Immature natural killer cell (primary cell): Measurements from ENCODE around the gene SUMF1. TPM values are rescaled to one million over a fixed set of nuclear protein-coding genes. Genes with fewer than 3 reads are reported as not detected.

ENCODE experiments used
- DNase-seq, 3 donors: peaks; one replicate each; pipeline ENCODE4 v3.0.0; 2022; ENCODE audit warnings: mixed read lengths in 1 of 3
- H3K27ac Mint-ChIP-seq, 6 donors: one replicate each; pipeline ENCODE4 v1.8.0; 2020; ENCODE audit warnings: mixed read lengths in 6 of 6, mild to moderate bottlenecking in 5 of 6, inconsistent platforms in 4 of 6, moderate library complexity in 3 of 6
- H3K27me3 Mint-ChIP-seq, 3 donors: one replicate each; pipeline ENCODE4 v1.8.0; 2020 to 2021; ENCODE audit warnings: low read depth in 3 of 3, mild to moderate bottlenecking in 3 of 3, mixed read lengths in 3 of 3, moderate library complexity in 3 of 3, inconsistent platforms in 1 of 3
- H3K36me3 Mint-ChIP-seq, 3 donors: one replicate each; pipeline ENCODE4 v1.8.0; 2020; ENCODE audit warnings: mixed read lengths in 3 of 3, inconsistent platforms in 2 of 3, mild to moderate bottlenecking in 2 of 3
- H3K4me1 Mint-ChIP-seq, 2 donors: one replicate each; pipeline ENCODE4 v1.8.0; 2020; ENCODE audit warnings: inconsistent platforms in 2 of 2, mild to moderate bottlenecking in 2 of 2, mixed read lengths in 2 of 2, moderate library complexity in 1 of 2
- H3K4me3 Mint-ChIP-seq, 5 donors: one replicate each; pipeline ENCODE4 v1.8.0; 2020; ENCODE audit warnings: mild to moderate bottlenecking in 5 of 5, mixed read lengths in 5 of 5, inconsistent platforms in 3 of 5, moderate library complexity in 3 of 5
- H3K9me3 Mint-ChIP-seq, 6 donors: one replicate each; pipeline ENCODE4 v1.8.0; 2020; ENCODE audit warnings: mild to moderate bottlenecking in 6 of 6, mixed read lengths in 6 of 6, inconsistent platforms in 4 of 6, moderate library complexity in 3 of 6
- polyA plus RNA-seq, 3 donors: library from polyadenylated mRNA; unstranded; fragments of 300-500 nt; fragmentation: Illumina TruSeq; gene quantifications; one replicate each; pipeline ENCODE4 v1.2.3, GENCODE V29; 2021

Gene SUMF1
- polyA plus RNA-seq, 3 donors from 2014 or later, result 38.3 to 79.9 (median 43.9) TPM

DNA sequence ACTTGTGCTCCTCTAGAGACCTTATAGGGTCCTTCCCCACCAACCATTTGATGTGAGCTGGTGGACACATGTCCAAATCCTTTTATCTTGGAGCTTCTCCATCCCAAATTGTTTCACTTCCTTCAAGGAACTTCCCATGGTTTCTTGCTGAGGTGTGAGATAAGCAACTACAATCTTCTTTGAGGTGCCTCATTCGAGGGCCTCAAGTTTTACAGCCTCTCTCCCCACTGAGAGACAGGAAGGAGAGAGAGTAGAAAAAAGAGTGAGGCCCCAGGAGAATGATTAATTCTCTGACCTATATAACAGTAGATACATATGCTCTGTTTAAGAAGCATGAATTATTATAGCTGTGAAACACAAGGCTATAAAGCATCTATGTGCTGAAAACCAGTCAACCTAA lies 70.5 kb downstream of the SUMF1 start:
- DNase-seq, result peak in 1 of 3 donors; percentile 11
- peaks cover 0 to 6% (median 5%) of the 10 kb centered on the region in 6 donors for H3K9me3 Mint-ChIP-seq
- H3K27me3 Mint-ChIP-seq, result peaks cover 0 to 4% (median 0%) of the 10 kb centered on the region in 3 donors
- peak overlapping the region; percentile 27 to 75 (median 36) for H3K4me3 Mint-ChIP-seq
- peaks cover 17 to 29% (median 21%) of the 10 kb centered on the region in 3 donors for H3K36me3 Mint-ChIP-seq
- peak overlapping the region; percentile 69 to 93 (median 88) for H3K27ac Mint-ChIP-seq
- H3K4me1 Mint-ChIP-seq, result peaks cover 45 to 53% of the 10 kb centered on the region in 2 donors

DNA sequence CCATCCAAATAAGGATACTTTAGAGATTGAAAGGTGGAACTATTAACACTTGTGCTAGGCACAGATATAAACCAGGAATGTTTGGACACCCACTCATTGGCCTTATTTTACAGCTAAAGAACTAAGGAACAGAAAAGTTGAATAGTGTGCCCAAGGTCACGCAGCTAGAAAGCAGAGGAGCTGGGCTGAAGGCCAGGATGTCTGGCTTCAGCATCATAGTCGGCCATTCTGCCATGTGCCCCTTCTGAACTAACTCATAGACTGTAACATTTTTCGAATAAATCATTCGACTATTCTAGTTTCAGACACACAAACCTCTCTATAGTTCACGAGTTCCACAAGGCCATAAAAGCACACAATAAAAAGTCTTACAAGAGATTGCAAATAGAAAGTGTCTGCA lies 71.1 kb downstream of the SUMF1 start:
- Mint-ChIP-seq H3K36me3 (peaks cover 17 to 27% (median 25%) of the 10 kb centered on the region in 3 donors), H3K27me3 (peaks cover 0 to 4% (median 0%) of the 10 kb centered on the region in 3 donors), H3K9me3 (peaks cover 0 to 8% (median 5%) of the 10 kb centered on the region in 6 donors), H3K4me3 (peak overlapping the region in 4 of 5 donors; percentile 11 to 75 (median 42)), H3K4me1 (peaks cover 45 to 53% of the 10 kb centered on the region in 2 donors), H3K27ac (peak overlapping the region; percentile 69 to 93 (median 88))
- no peak for DNase-seq

DNA sequence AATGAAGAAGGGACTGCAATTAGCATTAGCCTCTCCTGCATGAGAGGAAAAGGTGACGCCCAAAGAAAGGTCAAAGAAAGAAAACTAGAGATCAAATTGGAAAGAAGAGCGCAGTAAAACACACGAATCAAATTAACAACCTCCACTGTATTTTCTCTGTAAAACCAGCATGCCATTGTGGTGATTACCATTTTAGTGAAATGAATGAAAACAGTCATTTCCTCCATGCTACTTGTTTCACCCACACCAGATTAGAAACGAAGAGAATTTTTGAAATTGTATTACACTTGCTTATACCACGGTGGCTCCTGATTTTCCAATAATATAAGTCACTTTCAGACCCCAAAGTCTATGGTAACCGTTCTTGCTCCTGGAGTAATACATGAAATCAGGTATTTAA lies 71.6 kb downstream of the SUMF1 start:
- peaks cover 0 to 10% (median 5%) of the 10 kb centered on the region in 6 donors for H3K9me3 Mint-ChIP-seq
- peaks cover 0 to 4% (median 0%) of the 10 kb centered on the region in 3 donors for H3K27me3 Mint-ChIP-seq
- peak overlapping the region; percentile 36 to 93 (median 88) for H3K27ac Mint-ChIP-seq
- peak overlapping the region in 4 of 5 donors; percentile 3 to 77 (median 56) for H3K4me3 Mint-ChIP-seq
- peaks cover 18 to 28% (median 27%) of the 10 kb centered on the region in 3 donors for H3K36me3 Mint-ChIP-seq
- DNase-seq, result no peak
- peaks cover 45 to 53% of the 10 kb centered on the region in 2 donors for H3K4me1 Mint-ChIP-seq

DNA sequence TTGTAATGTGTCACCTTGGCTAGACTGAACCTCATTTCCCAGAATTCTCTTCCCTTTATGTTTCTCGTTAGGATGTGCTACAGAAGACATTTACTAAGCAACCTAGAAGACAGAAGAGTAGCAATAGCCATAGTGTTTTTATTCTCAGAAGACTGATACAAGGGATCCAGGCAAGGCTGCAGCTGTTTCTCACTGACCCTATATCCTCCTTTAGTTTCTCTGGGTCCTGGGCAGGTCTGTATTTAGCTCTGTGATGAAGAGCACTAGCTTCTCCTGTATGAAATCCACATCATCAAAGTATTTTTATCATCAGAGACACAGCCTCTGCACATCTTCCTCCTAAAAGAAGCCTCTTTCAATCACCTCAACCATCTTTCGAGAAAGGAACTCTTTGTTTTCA lies 72.5 kb downstream of the SUMF1 start:
- Mint-ChIP-seq H3K27ac (peak overlapping the region; percentile 86 to 96 (median 89)), H3K36me3 (peaks cover 16 to 24% (median 23%) of the 10 kb centered on the region in 3 donors), H3K27me3 (peaks cover 0 to 4% (median 0%) of the 10 kb centered on the region in 3 donors), H3K4me1 (peaks cover 45 to 53% of the 10 kb centered on the region in 2 donors), H3K9me3 (peaks cover 0 to 10% (median 5%) of the 10 kb centered on the region in 6 donors), H3K4me3 (peak overlapping the region; percentile 50 to 85 (median 75))
- DNase-seq, result no peak

DNA sequence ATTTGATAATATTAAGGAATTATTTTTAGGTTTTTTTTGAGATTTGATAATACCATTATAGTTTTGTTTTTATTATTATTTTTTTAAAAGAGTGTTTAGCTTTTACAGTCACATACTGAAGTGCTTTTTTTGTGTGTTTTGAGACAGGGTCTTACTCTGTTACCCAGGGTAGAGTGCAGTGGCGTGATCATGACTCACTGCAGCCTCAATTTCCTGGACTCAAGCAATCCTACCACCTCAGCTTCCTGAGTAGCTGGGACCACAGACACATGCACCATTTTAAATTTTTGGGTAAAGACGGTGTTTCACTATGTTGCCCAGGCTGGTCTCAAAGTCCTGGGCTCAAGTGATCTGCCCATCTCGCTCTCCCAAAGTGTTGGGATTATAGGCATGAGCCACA lies 73.0 kb downstream of the SUMF1 start:
- Mint-ChIP-seq H3K4me1 (peaks cover 45 to 53% of the 10 kb centered on the region in 2 donors), H3K27ac (peak overlapping the region; percentile 86 to 96 (median 89)), H3K27me3 (peaks cover 0 to 4% (median 0%) of the 10 kb centered on the region in 3 donors), H3K4me3 (peak overlapping the region; percentile 50 to 85 (median 75)), H3K36me3 (peaks cover 12 to 29% (median 23%) of the 10 kb centered on the region in 3 donors), H3K9me3 (peaks cover 0 to 10% (median 5%) of the 10 kb centered on the region in 6 donors)
- DNase-seq, result peak; percentile 53 to 59 (median 54)

DNA sequence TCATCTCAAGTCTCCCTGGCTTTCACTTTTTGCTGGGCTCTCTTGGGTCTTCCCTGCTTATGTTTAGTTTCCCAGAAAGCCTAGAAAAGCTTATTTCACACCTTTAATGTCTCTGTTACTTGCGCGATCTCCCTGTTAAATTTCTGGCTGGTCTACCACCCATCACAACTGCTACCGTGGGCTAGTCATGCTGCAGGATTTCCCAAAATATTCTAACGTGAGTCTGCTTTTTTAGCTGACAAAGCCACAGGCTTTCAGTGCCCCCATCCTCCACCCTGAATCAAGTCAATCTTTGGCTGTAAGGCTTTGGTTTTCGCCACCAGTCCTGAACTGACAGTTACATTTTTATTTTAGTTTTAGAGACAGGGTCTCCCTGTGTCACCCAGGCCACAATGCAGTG lies 74.1 kb downstream of the SUMF1 start:
- DNase-seq, result no peak
- Mint-ChIP-seq H3K9me3 (peaks cover 0 to 10% (median 5%) of the 10 kb centered on the region in 6 donors), H3K27me3 (peaks cover 0 to 4% (median 0%) of the 10 kb centered on the region in 3 donors), H3K27ac (peak overlapping the region; percentile 23 to 88 (median 77)), H3K4me1 (peaks cover 45 to 53% of the 10 kb centered on the region in 2 donors), H3K36me3 (peaks cover 12 to 29% (median 23%) of the 10 kb centered on the region in 3 donors), H3K4me3 (peak overlapping the region; percentile 34 to 62 (median 47))

DNA sequence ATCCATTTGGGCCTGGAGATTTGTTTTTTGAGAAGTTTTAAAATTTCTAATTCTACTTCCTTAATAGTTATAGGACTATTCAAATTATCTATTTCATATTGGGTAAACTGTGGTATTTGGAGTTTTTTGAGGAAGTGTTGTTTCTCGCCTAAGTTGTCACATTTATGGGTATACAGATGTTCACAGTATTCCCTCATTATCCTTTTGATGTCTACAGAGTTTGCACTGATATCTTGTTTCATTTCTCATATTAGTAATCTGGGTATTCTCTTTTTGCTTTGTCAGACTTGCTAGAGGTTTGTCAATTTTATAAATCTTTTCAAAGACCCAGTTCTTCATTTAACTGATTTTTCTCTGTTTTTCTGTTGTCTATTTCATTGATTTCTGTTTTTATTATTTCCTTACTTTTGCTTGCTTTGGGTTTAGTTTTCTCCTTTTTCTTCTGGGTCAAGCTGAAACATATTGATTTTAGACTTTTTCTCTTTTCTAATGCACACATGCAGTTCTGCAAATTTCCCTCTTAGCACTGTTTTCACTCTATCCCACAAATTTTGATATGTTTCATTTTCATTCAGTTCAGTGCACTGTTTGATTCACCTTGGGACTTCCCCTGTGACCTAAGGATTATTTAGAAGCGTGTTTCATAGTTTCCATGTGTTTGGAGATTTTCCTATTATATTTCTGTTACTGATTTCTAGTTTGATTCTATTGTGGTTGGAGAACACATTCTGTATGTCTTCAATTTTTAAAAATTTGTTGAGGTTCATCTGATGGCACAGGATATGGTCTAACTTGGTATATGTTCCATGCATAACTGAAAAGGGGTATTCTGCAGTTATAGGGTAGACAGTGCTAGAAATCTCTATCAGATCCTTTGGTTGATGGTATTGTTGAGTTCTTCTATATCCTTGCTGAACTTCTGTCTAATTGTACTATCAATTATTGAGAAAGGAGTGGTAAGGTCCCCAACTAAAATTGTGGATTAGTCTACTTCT lies 79.6 kb downstream of the SUMF1 start:
- no peaks in the 10 kb centered on the region for H3K27me3 Mint-ChIP-seq
- DNase-seq, result no peak
- peaks cover 12 to 22% (median 14%) of the 10 kb centered on the region in 3 donors for H3K36me3 Mint-ChIP-seq
- H3K27ac Mint-ChIP-seq, result peak overlapping the region in 1 of 6 donors; percentile 37
- H3K9me3 Mint-ChIP-seq, result peaks cover 0 to 10% (median 5%) of the 10 kb centered on the region in 6 donors
- H3K4me3 Mint-ChIP-seq, result no peak overlapping the region
- peaks cover 0 to under 1% of the 10 kb centered on the region in 2 donors for H3K4me1 Mint-ChIP-seq

DNA sequence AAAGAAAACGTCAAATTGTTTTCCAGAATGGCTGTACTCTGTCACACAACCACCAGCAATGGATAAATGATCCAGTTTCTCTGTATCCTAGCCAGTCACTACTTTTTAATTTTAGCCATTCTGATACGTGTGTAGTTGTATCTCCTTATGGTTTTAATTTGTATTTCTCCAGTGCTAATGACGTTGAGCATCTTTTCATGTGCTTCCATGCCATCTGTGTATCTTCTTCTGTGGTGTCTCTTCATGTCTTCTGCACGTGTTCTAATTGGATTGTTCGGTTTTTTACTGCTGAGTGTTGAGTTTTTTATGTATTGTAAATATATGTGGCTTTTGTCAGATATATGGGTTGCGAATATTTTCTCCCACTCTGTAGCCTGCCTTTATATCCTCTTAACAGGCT lies 81.9 kb downstream of the SUMF1 start:
- H3K36me3 Mint-ChIP-seq, result peaks cover 4 to 12% (median 11%) of the 10 kb centered on the region in 3 donors
- peaks cover 0 to 4% (median 0%) of the 10 kb centered on the region in 3 donors for H3K27me3 Mint-ChIP-seq
- H3K27ac Mint-ChIP-seq, result no peak overlapping the region
- H3K4me1 Mint-ChIP-seq, result no peaks in the 10 kb centered on the region
- no peak for DNase-seq
- H3K4me3 Mint-ChIP-seq, result no peak overlapping the region
- no peaks in the 10 kb centered on the region for H3K9me3 Mint-ChIP-seq

DNA sequence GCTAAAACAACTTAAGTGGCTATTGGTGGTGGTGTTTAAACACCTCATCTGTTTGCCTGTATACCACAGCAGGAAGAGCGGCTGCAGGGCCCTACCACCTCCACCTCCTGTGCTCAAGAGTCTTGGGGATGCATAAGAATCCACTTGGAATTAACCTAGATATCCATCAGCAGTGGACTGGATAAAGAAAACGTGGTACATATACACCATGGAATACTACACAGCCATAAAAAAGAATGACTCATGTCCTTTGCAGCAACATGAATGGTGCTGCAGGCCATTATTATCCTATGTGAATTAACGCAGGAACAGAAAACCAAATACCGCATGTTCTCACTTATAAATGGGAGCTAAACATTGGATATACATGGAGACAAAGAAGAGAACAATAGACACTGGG lies 87.1 kb downstream of the SUMF1 start:
- no peak overlapping the region for H3K27ac Mint-ChIP-seq
- H3K4me3 Mint-ChIP-seq, result no peak overlapping the region
- H3K27me3 Mint-ChIP-seq, result peaks cover 0 to 5% (median 0%) of the 10 kb centered on the region in 3 donors
- no peaks in the 10 kb centered on the region for H3K9me3 Mint-ChIP-seq
- no peaks in the 10 kb centered on the region for H3K4me1 Mint-ChIP-seq
- no peak for DNase-seq
- H3K36me3 Mint-ChIP-seq, result peaks cover 16 to 29% (median 27%) of the 10 kb centered on the region in 3 donors

DNA sequence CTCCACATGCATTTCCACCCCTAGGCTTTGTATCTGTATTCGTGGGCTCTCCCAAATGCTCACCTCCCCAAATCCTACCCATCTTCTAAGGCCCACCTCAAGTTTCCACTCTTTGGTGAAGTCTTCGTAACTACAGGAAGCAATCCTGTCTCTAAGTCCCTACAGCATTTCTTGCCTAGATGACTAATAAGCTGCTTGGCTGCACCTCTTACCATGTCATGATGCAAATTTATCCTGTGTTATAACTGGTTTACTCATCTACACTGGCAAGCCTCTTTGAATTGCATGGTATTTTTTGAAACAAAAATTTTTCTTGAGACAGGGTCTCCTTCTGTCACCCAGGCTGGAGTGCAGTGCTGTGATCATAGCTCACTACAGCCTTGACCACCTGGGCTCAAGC lies 90.6 kb downstream of the SUMF1 start:
- Mint-ChIP-seq H3K4me1 (no peaks in the 10 kb centered on the region), H3K9me3 (peaks cover 0 to 20% (median 13%) of the 10 kb centered on the region in 6 donors), H3K4me3 (no peak overlapping the region), H3K36me3 (peaks cover 36 to 51% (median 50%) of the 10 kb centered on the region in 3 donors), H3K27ac (no peak overlapping the region), H3K27me3 (peaks cover 0 to 5% (median 0%) of the 10 kb centered on the region in 3 donors)
- DNase-seq, result no peak

DNA sequence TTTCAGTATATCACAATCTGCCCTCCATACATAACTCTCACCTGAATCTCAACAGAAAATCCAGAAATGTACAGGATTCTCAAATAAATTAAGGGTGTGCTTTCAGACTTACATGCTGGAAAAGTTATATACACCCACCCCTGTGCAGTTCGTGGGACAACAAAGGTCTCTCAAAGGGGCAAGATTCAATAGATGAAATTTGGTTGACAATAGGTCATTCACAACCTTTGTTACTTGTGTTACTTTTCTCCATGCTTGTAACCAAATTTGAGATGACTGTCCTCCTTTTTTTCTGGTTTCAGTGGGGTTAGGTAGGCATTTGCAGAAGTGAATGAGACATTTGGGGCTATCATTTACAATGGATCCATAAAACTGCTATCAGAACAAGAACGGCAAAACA lies 91.2 kb downstream of the SUMF1 start:
- Mint-ChIP-seq H3K4me3 (no peak overlapping the region), H3K36me3 (peaks cover 36 to 57% (median 52%) of the 10 kb centered on the region in 3 donors), H3K4me1 (no peaks in the 10 kb centered on the region), H3K9me3 (peaks cover 0 to 20% (median 13%) of the 10 kb centered on the region in 6 donors), H3K27ac (no peak overlapping the region), H3K27me3 (peaks cover 0 to 5% (median 0%) of the 10 kb centered on the region in 3 donors)
- DNase-seq, result no peak

DNA sequence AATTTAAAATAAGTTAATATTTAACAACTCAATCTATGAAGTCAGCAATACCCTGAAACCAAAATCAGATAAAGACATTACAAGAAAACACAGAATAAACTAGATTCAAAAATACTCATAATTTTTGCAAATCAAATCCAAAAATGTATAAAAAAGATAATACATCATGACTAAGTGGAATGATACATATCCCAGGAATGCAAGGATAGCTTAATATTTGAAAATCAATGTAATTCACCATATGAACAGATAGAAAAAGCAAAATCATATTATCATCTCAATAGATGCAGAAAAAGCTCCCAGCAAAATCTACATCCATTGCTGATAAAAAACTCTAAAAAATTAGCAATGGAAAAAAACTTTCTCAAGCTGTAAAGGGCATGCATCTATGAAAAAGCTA lies 93.4 kb downstream of the SUMF1 start:
- peaks cover 29 to 52% (median 40%) of the 10 kb centered on the region in 3 donors for H3K36me3 Mint-ChIP-seq
- no peak overlapping the region for H3K27ac Mint-ChIP-seq
- no peak overlapping the region for H3K4me3 Mint-ChIP-seq
- no peaks in the 10 kb centered on the region for H3K27me3 Mint-ChIP-seq
- H3K9me3 Mint-ChIP-seq, result peaks cover 0 to 20% (median 13%) of the 10 kb centered on the region in 6 donors
- H3K4me1 Mint-ChIP-seq, result no peaks in the 10 kb centered on the region
- DNase-seq, result no peak

DNA sequence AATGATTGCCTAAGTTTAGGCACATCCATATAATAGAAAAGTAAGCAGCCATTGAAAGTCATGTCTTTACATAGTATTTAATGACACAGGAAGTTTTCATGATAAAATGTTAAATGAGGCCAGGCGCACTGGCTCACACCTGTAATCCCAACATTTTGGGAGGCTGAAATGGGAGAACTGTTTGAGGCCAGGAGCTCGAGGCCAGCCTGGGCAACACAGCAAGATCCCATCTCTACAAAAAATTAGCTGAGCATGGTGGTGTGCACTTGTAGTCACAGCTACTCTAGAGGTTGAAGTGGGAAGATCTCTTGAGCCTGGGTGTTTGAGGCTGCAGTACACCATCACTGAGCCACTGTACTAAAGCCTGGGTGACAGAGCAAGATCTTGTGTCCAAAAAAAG lies 104.5 kb downstream of the SUMF1 start:
- no peaks in the 10 kb centered on the region for H3K4me1 Mint-ChIP-seq

More for the DNA sequence above, 104.5 kb downstream of the SUMF1 start:
- H3K27ac Mint-ChIP-seq, result peak overlapping the region in 2 of 6 donors; percentile 21 to 28
- H3K9me3 Mint-ChIP-seq, result no peaks in the 10 kb centered on the region
- no peaks in the 10 kb centered on the region for H3K27me3 Mint-ChIP-seq
- no peak for DNase-seq
- H3K4me3 Mint-ChIP-seq, result no peak overlapping the region
- peaks cover 3 to 17% (median 6%) of the 10 kb centered on the region in 3 donors for H3K36me3 Mint-ChIP-seq
